IPS DF 19.7 (cell line): Measurements from ENCODE around the gene G6PD.

ENCODE experiments used
- DNase-seq: peaks from one replicate; pipeline ENCODE4 v3.0.0-alpha.2; 2013; ENCODE audit warnings: low read depth, low spot score

Gene G6PD

GRCh38 chrX:154487518-154488290 lies 58.9 kb downstream of the G6PD start:
- no peak for DNase-seq

GRCh38 chrX:154486396-154487207 lies 60.0 kb downstream of the G6PD start, which contains the start of gene UBL4A:
TSS of gene UBL4A (minus strand) at chrX:154486615. CDS start at chrX:154486584, 31 bp downstream.
- DNase-seq = no peak

- DNase-seq = no peak
Observed at GRCh38 chrX:154486052-154486395, 60.6 kb downstream of the G6PD start.

DNA sequence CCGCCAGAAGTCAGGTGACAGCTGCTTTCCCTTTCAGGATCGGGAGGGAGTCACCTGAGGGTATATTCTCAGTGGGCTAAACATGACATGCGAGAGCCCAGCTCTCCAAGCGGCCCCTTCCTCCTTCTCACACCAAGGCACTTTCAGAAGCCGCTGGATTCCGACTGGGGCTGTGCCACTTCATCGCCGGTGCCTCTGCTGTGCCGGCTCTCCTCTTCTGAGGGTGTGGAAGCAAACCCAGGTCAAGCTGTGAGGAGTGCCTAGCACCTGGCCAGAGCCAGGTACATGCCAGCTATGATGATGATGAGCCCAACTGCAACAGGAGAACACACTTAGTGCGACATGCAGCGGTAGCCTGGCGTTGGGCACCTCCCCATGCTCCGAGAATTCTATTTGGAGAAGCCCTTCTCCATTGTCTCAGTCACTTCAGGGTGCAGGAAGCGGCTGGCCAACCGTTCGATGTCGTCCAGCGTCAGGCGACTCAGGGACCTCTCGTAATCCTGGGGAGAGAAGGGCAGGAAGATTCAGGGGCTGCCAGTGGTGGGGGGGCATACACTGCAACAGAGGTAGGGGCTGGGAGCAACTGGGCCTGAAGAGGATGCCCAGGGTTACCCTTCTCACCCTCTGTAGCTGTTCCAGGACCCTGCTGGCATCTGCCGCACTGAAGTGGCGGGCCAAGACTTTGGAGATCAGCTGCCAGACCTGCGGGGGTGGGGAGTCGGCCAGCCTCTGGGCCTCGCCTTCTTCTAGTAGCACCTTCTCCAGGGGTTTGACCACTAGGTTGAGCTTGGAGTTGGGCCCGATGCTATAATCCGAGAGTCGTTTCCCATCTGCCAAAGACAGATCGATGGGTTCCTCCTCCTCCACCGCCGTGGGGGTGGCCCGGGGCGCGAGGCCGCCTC lies 61.2 kb downstream of the G6PD start:
- DNase-seq = no peak

- DNase-seq = no peak
Observed at GRCh38 chrX:154484255-154485149, 62.1 kb downstream of the G6PD start.

DNA sequence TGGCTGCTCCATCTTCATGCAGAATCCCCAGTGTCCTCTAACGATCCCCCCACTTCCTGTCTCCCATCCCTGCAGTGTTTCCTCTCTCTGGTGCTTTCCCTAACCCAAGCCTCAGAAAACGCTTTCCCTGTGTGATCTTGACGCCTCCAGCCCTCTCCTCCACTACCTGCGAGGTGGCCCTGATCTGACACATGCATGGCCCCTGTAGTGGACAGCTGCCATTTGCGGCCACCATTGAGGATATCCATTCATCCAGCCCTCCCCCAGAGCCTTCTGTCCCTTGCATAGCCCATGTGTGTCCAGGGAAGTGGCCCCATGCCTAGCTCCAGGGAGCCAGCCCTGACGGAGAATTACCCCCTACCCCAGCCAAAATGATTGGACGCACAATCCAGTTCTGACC lies 63.3 kb downstream of the G6PD start:
- DNase-seq = no peak

DNA sequence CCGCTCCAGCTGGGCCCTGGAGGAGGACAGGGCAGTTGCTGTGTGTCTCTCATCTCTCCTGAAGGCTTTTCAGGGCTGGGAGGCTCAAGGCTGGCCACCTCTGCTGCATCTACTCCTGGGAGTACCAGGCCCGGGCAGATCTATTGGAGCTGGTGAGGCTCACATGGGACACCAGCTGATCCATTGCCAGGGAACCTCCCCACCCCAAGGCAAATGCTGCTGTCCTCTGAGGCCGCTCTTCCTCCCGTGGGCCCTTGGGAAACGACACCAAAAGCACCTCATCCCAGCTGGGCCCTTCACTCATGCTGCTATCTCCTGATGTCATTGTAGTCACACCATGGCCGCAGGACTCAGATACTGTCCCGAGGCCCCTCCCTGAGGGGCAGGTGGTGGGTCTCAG lies 63.9 kb downstream of the G6PD start:
- DNase-seq = no peak

GRCh38 chrX:154481911-154482601 lies 64.6 kb downstream of the G6PD start:
- DNase-seq = no peak
